ENCODE data around the gene OR2AG2.

OR2AG2 gene

DNA sequence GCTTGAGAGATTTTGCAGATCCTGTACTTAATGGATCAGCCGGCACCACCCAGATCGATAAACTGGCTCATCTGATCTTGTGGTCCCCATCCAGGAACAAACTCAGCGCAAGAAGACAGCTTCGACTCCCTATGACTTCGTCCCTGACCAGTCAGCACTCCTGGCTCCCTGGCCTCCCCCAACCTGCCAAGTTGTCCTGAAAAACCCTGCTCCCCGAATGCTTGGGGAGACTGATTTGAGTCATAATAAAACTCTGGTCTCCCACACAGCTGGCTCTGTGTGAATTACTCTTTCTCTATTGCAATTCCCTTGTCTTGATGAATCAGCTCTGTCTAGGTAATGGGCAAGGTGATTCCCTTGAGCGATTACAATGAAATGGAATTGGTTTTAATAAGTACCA lies 29.5 kb downstream of the OR2AG2 start:
- DNase-seq (ENCODE audit: low spot score) = no peak

DNA sequence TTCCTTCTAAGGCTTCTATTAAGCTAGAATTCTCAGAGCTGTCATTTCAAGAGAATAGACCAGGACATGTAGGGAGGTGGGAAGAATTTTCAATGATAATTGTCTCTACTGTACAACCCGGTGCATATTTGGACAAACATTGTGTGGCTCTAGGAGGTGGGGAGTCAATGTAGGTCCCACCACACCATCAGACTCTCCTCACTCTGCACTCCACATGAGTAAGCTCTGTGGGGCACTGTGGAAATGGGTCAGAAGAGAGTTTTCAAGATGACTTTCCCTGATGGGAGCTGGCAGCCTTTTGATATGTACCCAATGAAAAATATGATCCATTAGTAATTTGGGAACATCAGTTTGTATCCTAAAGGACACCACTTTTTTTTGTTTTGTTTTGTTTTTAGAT lies 33.2 kb downstream of the OR2AG2 start:
- no peak for DNase-seq (ENCODE audit: low spot score)

DNA sequence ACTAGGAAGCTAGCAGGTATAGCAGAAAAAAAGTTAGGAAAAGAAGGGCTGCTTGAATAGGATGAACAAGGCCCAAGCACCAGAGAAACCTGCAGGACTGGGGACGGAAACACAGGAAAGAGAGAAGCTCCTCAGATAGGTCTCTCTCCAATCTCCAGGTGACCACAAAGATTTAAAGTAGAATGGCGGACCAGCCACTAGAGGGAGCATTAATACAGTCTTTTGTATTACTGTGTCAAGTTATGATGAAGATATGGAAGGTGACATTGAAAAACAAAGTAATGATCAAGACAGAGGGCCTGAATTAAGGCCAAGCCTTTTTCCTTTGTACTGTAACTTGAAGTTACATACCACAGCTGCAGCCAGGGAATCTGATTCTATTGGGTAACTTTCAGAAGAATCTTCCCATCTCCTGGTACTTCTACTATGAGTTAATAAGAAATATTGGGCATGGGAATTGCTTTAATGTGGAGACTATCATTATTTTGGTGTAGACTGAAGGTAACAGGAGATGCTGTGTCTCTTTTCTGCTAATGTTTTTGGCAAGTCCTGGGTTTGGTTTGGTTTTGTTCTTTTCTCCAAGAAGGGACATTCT lies 33.8 kb downstream of the OR2AG2 start:
- peak; percentile 86 for DNase-seq (ENCODE audit: low spot score)

DNA sequence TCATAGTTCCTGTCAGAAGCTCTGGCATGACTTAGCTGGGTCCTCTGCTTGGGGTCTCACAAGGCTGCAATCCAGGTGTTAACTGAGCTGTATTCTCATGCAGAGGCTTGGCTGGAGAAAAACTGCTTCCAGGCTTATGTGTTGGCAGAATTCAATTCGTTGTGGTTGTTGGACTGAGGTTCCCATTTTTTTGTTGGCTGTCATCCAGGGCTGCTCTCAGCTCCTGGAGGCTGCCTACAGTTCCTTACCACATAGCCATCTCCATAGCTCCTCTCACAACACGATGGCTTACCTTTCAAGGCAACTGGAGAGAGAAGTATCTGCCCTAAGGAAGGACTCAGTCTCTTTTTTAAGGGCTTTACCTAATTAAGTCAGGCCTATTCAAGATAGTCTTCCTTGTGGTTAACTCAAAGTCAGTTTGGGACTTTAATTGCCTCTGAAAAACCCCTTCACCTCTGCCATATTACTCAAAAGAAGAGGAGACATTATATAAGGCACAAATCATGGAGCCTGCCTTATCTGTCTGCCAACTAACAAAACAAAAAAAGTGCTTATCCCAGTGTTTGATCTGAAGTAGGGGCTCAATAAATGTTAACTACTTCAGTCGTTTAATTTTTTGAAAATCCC lies 35.2 kb downstream of the OR2AG2 start:
- DNase-seq (ENCODE audit: low spot score) = no peak

DNA sequence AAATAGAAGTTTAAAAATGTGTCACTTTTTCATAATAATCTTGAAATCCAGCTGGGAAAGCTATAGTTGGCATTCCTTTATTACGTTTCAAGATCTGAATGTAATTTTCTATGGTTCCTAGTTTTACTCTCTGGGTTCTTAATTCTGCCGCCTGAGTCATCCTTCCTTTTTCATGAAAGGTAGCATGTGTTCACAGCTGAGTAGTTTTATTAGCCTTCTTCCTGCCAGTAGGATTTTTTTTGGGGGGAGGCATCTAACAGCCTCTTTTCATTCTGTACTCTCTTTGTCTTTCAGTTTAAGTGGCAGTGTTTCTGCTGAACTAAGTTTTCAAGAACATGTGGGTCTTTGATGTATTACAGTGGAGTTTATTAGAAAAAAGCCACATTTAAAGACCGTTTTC lies 36.5 kb downstream of the OR2AG2 start:
- DNase-seq (ENCODE audit: low spot score) = peak; percentile 61

DNA sequence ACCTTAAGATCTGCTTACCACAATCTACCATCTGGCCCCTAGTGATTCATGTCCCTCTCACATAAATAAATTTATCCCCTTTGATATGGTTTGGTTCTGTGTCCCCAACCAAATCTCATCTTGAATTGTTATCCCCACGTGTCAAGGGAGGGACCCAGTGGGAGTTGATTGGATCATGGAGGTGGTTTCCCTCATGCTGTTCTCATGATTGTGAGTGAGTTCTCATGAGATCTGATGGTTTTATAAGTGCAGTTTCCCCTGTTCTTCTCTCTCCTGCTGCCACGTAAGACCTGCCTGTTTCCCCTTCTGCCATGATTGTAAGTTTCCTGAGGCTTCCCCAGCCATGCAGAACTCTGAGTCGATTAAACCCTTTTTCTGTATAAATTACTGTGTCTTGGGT lies 37.2 kb downstream of the OR2AG2 start:
- DNase-seq (ENCODE audit: low spot score) = no peak

DNA sequence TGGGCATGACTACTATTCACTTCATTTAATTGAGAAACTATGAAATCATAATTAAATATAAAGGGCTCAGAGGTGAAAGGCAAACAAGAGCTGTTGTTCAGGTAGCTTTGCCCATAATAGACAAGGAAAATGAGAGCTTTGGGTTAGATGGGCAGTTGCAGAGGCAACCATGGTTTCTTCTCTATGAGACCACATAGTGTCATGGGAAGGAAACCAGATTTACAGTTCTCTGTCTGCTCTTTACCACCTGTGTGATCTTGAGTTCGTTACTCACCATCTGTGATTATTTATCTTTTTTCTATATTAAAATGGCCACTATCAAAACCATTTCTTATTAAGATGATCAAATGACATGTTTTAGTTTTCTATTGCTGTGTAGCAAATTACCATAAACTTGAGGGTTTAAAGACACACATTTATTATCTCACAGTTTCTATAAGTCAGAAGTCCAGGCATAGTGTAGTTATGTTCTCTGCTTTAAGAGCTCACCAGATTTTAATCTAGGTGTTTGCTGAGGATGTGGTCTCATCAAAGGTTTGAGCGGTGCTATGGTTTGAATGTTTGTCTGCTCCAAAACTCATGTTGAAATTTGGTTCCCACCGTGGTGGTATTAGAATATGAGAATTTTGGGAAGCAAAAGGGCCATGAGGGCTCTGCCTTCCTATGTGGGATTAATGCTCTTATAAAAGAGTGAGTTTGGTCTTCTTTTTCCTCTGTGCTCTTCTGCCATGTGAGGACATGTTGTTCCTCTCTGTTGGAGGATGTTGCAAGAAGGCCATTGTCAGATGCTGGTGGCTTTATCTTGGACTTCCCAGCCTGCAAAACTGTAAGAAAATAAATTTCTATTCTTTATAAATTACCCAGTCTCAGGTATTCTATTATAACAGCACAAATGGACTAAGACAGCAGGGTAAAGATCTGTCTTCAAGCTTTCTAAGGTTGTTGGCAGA lies 38.2 kb downstream of the OR2AG2 start:
- DNase-seq (ENCODE audit: low spot score) = peak; percentile 45

DNA sequence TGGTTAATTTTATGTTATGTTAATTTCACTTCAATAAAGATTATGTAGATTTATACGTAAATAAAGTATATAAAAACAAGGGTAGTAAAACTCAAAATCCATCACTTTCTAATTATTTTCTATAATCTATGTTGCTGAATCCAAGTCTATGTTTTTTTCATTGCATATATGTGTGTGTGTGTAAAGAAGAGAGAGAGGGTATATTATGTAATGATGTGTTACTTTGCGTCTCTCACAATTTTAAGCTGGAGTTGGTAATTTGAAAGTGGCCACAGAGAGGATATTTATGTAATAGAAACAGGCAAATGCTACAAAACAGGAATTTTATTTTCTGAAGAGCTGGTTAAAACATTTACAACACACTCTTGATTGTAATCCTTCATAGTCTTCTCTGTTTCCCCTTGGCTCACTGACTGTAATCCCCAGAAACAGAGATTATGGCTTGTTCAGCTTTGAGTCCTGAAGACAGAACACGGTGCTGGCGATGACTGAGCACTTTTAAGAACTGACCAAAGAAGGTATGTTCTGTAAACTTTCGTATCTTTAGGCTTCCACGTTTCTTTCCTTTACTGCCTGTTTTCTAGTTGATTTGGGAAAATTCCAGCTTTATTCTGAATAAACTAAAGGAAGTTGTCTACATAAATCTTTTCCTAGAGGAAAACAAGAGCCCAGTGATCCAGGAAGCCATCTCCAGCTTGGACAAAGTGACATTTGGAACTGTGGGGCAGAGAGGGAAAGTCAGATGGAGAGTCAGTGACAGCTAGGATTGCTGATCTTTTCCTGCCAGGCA lies 43.6 kb downstream of the OR2AG2 start:
- no peak for DNase-seq (ENCODE audit: low spot score)

DNA sequence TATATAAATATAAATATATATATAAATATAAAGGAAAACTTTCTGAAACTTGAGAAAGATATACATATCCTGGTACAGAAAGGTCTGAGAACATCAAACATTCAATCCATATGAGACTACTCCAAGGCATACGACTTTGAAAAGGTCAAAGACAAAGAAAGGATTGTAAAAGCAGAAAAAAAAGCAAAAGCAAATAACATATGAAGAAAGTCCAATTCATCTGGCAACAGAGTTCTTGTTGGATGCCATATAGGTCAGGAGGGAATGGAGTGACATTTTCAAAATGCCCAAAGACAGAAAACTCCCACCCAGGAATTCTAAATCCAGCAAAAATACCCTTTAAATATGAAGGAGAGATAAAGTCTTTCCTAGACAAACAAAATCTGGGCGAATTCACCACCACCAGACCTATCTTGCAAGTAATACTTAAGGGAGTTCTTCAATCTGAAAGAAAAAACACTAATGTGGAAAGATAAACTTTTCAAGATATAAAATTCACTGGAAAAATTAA lies 46.3 kb downstream of the OR2AG2 start:
- no peak for DNase-seq (ENCODE audit: low spot score)

DNA sequence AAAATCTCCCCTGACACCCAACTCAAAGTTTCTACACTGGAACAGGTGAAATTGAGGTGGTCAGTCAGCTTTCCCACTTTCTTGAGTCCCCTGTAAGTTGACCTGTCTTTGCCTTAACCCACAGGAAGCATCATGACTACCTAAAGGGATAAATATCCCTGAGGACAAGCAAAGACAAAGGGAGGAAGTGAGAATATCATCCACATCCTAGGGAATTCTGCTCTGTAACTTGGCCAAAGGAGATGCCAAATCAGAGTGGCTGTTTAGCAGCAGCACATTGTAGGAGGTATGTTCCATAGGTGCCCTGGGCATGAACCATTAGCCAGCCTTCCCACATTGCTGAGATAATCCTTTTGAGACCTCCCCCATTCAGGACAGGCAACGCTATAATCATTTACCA lies 47.8 kb downstream of the OR2AG2 start:
- no peak for DNase-seq (ENCODE audit: low spot score)

DNA sequence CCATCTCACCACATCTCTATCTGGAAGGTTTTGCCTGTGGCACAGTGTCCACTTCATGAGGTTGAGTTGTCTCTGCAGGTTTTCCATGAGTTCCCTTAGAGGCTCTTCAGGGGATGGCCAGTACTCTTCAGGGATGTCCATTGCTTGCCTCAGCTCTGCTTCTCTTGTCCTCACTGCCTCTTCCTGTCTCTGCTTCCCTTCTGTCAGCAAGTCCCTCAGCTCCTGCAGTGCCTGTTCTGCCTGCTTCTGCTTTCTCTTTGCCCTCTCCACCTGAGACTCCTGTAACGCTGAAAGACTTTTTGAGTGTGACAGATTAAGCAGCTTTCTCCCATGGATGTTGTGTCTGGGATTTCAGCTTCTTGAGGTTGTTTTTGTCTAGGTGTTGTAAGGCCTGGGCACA lies 50.4 kb downstream of the OR2AG2 start:
- DNase-seq (ENCODE audit: low spot score) = no peak

DNA sequence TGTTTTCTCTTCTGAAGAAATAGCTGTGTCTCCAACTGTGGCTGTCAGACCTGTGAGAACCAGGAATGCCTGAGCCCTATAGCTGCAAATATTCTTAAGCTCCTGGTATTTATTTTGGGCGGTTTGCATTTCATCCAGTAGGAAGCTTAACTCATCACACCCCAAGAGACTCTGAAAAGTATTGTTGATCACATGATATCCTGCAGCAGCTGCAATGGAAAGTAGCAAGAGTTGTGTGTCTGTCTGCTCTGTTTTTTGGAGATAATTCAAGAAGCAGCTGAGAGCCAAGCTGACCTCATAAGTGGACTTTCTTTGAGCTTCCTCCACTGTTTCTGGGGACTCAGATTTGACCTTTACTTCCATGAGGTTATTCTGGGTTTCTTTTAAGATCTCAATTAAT lies 52.2 kb downstream of the OR2AG2 start:
- no peak for DNase-seq (ENCODE audit: low spot score)

DNA sequence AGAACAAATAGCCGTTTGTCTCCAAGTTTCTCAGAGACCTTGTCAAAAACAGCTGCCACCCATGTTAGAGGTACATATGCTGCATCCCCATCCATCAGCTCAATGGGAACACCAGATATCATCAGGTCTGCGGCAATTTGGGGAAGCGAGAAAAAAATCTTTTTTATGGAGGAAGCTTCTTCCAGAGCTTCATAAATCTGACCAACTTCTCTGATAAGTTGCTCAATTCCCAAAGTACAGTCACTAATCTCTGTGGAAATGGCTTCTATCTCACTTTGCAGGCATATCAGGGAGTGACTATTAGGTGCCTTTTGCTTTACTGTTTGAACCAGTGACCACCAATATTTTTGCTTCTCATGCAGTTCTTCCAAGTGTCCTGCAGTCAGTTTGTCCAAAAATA lies 54.4 kb downstream of the OR2AG2 start:
- DNase-seq (ENCODE audit: low spot score) = no peak
